ENCODE data around the gene MIPOL1.

MIPOL1 gene

DNA sequence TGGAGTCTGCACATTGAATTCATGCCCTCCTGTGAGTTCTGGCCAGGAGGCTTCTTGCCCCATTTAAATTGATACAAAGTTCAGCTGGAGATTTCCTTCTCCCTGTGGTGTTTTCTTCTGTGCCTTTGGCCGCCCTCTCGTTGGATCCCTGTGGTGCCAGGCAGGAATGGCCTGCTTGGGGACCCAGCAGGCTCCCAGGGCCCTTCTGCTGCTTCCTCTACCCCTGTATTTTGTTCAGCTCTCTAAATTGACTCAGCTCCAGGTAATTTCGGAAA is 200.1 kb downstream of the MIPOL1 start:
- TF ChIP-seq TAF1 (IDR thresholded peaks at IDR 0.05; ENCODE audit: borderline replicate concordance, low read depth, low read length) (no peak), POLR2A (IDR thresholded peaks at IDR 0.05; ENCODE audit: low read depth, low read length) (no peak), POLR2AphosphoS5 (IDR thresholded peaks at IDR 0.05; ENCODE audit: low read depth, low read length) (no peak)
- FAIRE-seq (no peak), DNase-seq (ENCODE audit: insufficient read length) (no peak)

DNA sequence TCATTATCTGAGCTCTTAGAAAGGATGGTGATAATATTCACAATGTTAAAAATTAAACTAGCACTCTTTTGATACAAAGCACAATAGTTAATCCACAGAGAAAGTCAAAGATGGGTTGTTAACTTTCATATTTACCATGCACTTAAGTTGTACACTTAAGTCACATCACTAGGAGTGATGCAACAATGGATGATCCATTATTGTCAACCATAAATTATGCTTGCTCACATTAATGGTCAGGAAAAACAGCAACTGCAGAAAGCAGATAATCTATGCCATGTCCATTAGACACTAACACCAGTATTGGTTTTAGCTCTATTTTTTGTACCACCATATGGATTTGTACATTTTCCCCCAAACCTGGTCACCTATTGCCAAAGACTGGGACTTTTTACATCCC is 201.8 kb downstream of the MIPOL1 start:
- DNase-seq (ENCODE audit: insufficient read length) (no peak), FAIRE-seq (no peak)
- no peak for TF ChIP-seq TAF1 (IDR thresholded peaks at IDR 0.05; ENCODE audit: borderline replicate concordance, low read depth, low read length)
- TF ChIP-seq POLR2A (IDR thresholded peaks at IDR 0.05; ENCODE audit: low read depth, low read length), result no peak
- TF ChIP-seq POLR2AphosphoS5 (IDR thresholded peaks at IDR 0.05; ENCODE audit: low read depth, low read length), result no peak

DNA sequence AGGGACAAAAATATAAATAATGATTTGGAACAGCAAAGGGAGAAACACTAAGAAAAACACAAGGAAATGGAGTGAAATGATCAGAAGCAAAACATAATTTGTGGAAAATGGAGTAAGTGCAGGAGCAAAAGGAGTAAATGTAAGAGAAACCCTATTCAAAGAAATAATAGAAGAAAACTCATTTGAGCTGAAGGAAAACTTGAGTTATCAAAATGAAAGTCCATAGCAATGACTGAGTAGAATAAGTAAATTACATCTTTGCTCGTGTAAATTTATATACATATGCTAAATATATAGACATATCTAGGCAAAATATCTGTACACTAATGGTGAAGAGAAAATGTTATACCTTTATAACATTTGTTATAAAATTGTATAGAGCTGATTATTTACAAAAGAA is 203.4 kb downstream of the MIPOL1 start:
- FAIRE-seq (no peak), DNase-seq (ENCODE audit: insufficient read length) (no peak)
- TF ChIP-seq POLR2AphosphoS5 (IDR thresholded peaks at IDR 0.05; ENCODE audit: low read depth, low read length) (no peak), TAF1 (IDR thresholded peaks at IDR 0.05; ENCODE audit: borderline replicate concordance, low read depth, low read length) (no peak), POLR2A (IDR thresholded peaks at IDR 0.05; ENCODE audit: low read depth, low read length) (no peak)

DNA sequence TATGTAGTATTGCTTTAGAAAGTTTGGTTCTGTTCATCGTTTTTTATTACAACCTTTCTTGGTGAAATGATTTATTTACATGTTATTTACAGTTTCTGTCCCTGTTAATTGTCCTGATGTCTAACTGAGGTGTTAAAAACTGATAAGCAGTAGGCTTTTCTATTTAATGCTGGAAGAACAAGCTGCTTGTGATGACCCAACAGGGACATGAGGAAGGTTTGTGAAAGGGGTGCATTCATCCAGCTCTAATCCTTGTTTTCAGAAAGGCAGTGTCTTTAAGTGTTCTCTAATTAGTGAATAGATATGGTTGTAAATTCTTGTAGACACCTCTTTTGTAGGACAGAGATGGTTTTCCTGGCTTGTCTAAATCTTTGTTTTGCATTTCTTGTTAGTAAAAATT is 205.9 kb downstream of the MIPOL1 start:
- TF ChIP-seq POLR2A (IDR thresholded peaks at IDR 0.05; ENCODE audit: low read depth, low read length), result no peak
- no peak for TF ChIP-seq POLR2AphosphoS5 (IDR thresholded peaks at IDR 0.05; ENCODE audit: low read depth, low read length)
- no peak for TF ChIP-seq TAF1 (IDR thresholded peaks at IDR 0.05; ENCODE audit: borderline replicate concordance, low read depth, low read length)
- FAIRE-seq, result no peak

DNA sequence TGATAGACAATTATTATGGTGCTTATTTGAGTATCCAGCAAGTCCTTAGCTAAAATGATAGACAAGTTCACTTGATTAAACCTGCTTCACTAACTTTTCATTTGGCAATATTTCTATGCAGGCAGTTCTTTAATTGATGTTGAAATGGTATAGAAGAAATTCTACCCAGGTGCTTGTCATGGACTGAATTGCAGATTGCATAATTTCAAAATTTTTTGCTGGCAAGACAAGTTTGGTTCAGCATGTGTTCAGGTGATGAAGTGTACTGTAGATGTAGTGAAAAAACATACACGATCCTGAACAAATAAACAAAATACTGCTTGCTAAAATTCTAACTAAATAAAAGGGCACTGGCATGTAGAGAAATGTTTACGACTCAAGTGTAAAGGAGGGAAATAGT is 208.4 kb downstream of the MIPOL1 start:
- TF ChIP-seq POLR2AphosphoS5 (IDR thresholded peaks at IDR 0.05; ENCODE audit: low read depth, low read length), result no peak
- TF ChIP-seq TAF1 (IDR thresholded peaks at IDR 0.05; ENCODE audit: borderline replicate concordance, low read depth, low read length), result no peak
- TF ChIP-seq POLR2A (IDR thresholded peaks at IDR 0.05; ENCODE audit: low read depth, low read length), result no peak
- DNase-seq (ENCODE audit: insufficient read length), result no peak
- FAIRE-seq, result no peak

More for the DNA sequence above, 205.9 kb downstream of the MIPOL1 start:
- DNase-seq (ENCODE audit: insufficient read length), result no peak

DNA sequence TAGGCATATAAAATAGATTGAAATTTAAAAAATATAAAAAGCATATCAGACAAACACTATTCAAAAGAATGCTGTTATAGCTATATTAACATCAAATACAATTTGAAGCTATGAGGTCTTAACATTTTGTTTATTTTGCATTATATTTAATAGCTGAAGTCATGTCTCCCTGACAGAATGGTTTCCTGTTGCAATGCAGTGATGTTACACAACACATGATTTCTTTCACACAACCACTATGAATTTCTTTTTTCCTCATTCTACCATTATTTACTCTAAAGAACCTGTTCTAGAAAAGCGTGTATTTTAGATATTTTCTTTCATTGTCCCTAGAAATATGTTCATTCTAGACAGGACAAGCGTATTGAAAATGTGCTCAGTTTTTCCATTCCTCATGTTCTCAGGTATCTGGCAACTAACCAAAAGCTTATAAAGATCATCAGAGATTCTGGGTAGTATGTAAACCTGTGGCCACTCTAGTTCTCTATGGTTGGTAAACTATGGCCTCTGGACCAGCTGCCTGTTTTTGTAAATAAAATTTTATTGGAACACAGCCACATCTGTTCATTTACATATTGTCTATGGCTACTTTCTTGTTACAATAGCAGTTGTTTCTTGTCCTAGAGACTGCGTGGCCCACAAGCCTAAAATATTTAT is 213.5 kb downstream of the MIPOL1 start:
- TF ChIP-seq POLR2AphosphoS5 (IDR thresholded peaks at IDR 0.05; ENCODE audit: low read depth, low read length) (no peak), POLR2A (IDR thresholded peaks at IDR 0.05; ENCODE audit: low read depth, low read length) (no peak), TAF1 (IDR thresholded peaks at IDR 0.05; ENCODE audit: borderline replicate concordance, low read depth, low read length) (no peak)
- DNase-seq (ENCODE audit: insufficient read length), result no peak
- no peak for FAIRE-seq

DNA sequence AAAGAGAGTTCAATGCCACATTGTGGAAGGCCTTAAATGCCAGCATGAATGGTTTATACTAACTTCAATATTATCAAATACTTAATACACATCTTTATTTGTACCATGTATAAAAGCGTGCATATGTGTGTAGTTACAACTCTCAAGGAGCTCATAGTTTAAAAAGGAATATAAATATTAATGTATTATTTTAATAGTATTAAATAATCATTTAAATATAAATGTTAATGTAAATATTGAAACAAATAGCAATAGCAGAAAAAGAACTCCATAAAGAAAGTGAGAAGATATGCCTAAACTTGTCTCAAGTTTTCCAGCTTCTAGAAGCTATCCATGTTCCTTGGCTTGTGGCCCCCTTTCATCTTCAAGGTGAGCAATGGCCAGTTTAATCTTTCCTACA is 215.3 kb downstream of the MIPOL1 start:
- no peak for TF ChIP-seq POLR2AphosphoS5 (IDR thresholded peaks at IDR 0.05; ENCODE audit: low read depth, low read length)
- TF ChIP-seq TAF1 (IDR thresholded peaks at IDR 0.05; ENCODE audit: borderline replicate concordance, low read depth, low read length), result no peak
- no peak for TF ChIP-seq POLR2A (IDR thresholded peaks at IDR 0.05; ENCODE audit: low read depth, low read length)
- DNase-seq (ENCODE audit: insufficient read length) (no peak), FAIRE-seq (no peak)

DNA sequence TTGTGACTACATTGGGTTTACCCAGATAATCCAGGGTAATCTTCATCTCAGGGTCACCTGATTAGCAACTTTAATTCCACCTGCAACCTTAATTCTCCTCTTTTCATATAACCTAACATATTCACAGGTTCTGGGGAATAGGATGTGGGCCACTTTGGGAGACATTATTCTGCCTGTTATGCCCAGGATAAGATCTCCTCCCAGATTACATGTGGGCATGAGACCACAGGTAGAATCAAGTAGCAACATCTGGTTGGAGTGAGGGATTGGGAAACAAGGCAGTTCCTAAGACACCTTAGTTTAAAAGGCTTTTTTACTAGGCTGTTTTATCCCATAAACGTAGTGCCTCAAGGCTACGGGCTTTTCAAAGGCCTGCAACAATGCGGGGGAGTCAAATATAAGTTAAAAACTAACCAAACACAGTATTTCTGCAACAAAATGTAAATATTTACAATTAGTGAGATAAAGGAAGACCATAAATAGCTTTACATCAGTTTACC is 215.8 kb downstream of the MIPOL1 start:
- FAIRE-seq (no peak), DNase-seq (ENCODE audit: insufficient read length) (no peak)
- no peak for TF ChIP-seq POLR2A (IDR thresholded peaks at IDR 0.05; ENCODE audit: low read depth, low read length)
- no peak for TF ChIP-seq POLR2AphosphoS5 (IDR thresholded peaks at IDR 0.05; ENCODE audit: low read depth, low read length)
- TF ChIP-seq TAF1 (IDR thresholded peaks at IDR 0.05; ENCODE audit: borderline replicate concordance, low read depth, low read length), result no peak

DNA sequence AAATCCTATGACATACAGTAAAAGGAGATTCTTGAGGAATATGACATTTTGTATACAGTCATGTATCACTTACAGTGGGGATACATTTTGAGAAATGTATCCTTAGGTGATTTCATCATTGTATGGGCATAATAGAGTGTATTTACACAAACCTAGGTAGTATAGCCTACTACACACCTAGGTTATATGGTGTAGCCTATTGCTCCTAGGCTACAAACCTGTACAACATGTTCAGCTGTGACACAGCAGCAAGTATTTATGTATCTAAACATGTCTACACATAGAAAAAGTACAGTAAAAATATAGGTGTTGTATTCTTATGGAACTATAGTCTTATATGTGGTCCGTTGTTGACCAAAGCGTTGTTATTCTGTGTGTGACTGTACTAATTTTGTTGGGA is 218.5 kb downstream of the MIPOL1 start:
- DNase-seq (ENCODE audit: insufficient read length) (no peak), FAIRE-seq (no peak)
- TF ChIP-seq TAF1 (IDR thresholded peaks at IDR 0.05; ENCODE audit: borderline replicate concordance, low read depth, low read length) (no peak), POLR2AphosphoS5 (IDR thresholded peaks at IDR 0.05; ENCODE audit: low read depth, low read length) (no peak), POLR2A (IDR thresholded peaks at IDR 0.05; ENCODE audit: low read depth, low read length) (no peak)

DNA sequence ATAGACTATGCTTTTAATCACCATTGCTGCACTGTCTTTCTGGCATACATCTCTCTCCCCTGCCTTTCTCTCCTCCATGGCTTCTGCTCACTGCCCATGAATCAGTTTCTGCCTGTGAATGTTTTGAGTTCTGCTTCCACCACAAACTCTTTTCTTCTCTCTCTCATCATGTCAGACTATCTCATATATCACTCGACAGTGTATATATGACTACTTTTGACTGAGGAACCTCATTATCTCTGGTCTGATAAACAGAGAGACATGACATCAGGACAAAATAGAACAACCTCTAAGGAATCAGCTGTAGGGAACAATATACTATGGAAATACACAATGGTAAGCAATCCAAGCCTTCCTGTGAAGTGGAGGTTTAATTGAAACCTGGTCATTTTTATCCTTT is 219.4 kb downstream of the MIPOL1 start:
- TF ChIP-seq POLR2AphosphoS5 (IDR thresholded peaks at IDR 0.05; ENCODE audit: low read depth, low read length), result no peak
- TF ChIP-seq TAF1 (IDR thresholded peaks at IDR 0.05; ENCODE audit: borderline replicate concordance, low read depth, low read length), result no peak
- TF ChIP-seq POLR2A (IDR thresholded peaks at IDR 0.05; ENCODE audit: low read depth, low read length), result no peak
- DNase-seq (ENCODE audit: insufficient read length) (no peak), FAIRE-seq (no peak)

DNA sequence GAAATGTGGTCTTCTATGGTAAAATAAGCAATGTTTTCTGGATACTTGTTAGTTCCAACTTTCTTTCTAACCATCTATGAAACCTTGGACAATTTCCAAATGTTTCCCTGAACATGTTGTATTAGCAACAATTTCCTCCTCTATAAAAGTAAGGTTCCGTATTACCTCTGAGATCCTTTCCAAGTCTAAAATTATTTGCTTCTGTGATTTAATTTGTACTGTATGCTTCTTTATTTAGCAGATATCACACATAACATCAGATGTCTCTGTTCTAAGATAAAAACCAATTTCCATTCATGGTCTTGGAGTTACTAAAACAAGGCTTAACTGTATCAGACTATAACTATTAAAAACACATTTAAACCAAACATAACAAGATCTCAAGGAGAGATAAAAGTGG is 220.1 kb downstream of the MIPOL1 start:
- DNase-seq (ENCODE audit: insufficient read length) (no peak), FAIRE-seq (no peak)
- no peak for TF ChIP-seq POLR2A (IDR thresholded peaks at IDR 0.05; ENCODE audit: low read depth, low read length)
- no peak for TF ChIP-seq TAF1 (IDR thresholded peaks at IDR 0.05; ENCODE audit: borderline replicate concordance, low read depth, low read length)
- no peak for TF ChIP-seq POLR2AphosphoS5 (IDR thresholded peaks at IDR 0.05; ENCODE audit: low read depth, low read length)

DNA sequence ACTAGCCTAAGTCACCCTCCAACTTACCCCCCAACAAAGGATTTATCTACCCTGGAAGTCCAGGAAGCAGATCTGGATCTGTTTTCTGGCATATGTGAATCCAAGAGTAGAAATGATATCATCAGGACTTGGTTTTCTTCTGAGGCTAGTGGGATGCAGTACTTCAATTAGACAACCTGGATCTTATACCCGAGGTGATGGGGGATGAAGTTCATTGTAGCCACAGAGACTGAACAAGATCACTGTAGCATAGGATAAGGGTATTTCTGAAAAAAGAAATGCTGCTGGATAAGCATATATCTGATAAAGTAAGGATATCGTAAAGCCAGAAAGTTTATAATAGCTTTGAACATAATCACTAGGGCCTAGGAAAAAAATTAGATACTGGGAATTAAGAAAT is 222.9 kb downstream of the MIPOL1 start:
- TF ChIP-seq TAF1 (IDR thresholded peaks at IDR 0.05; ENCODE audit: borderline replicate concordance, low read depth, low read length) (no peak), POLR2AphosphoS5 (IDR thresholded peaks at IDR 0.05; ENCODE audit: low read depth, low read length) (no peak), POLR2A (IDR thresholded peaks at IDR 0.05; ENCODE audit: low read depth, low read length) (no peak)
- DNase-seq (ENCODE audit: insufficient read length), result no peak
- no peak for FAIRE-seq
